Fibroblast of gingiva (primary cell): Measurements from ENCODE around the gene TNRC6A.
"Not testable (repeated sequence)": the region's sequence is repeated elsewhere in the genome, so short reads cannot be mapped to it uniquely, and the experiment has no call there.

Source experiments
- DNase-seq: peaks from one replicate; pipeline ENCODE4 v3.0.0-alpha.2; 2011; ENCODE audit warnings: low read depth

The TNRC6A gene

DNA sequence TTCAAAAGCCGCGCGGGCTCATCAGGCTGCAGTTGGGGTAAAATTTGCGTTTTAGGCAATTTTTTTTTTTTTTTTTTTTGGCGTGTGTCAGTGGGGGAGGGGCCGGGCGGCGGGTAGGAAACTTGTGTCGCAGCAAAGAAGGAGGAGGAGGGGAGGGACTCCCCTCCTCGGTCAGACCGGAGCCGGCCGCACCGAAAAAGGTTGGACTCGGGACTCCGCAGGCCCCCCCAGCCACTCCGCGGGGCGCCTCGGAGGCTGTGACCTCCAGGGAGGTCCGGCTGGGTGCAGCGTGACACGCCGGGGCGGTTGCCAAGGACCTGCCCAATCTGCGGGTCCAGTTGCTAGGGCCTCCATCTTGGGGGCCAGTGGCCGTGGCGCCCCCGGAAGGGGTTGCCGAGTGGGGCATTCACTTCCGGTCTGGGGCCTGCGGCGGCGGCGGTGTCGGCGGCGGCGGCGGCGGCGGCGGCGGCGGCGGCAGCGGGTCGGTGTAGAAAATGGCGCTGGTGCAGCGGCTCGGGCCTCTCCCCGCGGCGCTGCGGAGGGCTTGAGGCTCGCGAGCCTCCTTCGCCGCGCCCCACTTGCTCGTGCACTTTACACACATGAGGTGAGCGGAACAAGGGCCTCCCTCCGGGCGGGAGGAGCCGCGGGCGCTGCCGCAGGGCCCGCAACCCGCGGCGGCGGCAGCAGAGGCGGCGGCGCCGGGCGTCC, at the start of gene TNRC6A:
Gene TNRC6A, plus strand, starts transcription at position 409 of the 708 bp plus-strand sequence. Its CDS starts 191 bp downstream, at position 600.
- DNase-seq: peak; percentile 90

GRCh38 chr16:24681793-24682192, 47.7 kb upstream of the TNRC6A start:
- peak; percentile 76 for DNase-seq

- no peak for DNase-seq
Observed at GRCh38 chr16:24683250-24683649, 46.2 kb upstream of the TNRC6A start.

DNA sequence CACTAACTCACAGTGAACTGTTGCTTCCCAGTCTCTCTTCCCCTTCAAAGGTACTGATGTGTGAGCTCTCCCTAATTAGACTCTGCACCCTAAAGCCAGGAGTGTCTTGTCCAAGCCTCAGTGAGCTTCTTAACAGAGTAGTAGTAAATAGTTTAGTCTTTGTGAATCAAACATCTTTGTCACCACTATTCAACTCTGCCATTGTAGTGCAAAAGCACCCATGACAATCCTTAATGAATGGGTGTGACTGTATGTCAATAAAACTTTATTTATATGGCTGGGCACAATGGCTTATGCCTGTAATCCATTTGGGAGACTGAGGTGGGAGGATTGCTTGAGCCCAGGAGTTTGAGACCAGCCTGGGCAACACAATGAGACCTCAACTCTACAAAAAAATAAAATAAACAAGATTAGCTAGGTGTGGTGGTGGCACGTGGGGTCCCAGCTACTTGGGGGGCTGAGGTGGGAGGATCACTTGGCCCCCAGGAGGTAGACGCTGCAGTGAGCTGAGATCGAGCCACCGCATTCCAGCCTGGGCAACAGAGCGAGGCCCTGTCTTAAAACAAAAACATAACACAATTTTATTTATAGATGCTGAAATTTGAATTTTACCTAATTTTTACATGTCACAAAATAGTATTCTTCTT, 45.5 kb upstream of the TNRC6A start:
- DNase-seq: no peak

DNA sequence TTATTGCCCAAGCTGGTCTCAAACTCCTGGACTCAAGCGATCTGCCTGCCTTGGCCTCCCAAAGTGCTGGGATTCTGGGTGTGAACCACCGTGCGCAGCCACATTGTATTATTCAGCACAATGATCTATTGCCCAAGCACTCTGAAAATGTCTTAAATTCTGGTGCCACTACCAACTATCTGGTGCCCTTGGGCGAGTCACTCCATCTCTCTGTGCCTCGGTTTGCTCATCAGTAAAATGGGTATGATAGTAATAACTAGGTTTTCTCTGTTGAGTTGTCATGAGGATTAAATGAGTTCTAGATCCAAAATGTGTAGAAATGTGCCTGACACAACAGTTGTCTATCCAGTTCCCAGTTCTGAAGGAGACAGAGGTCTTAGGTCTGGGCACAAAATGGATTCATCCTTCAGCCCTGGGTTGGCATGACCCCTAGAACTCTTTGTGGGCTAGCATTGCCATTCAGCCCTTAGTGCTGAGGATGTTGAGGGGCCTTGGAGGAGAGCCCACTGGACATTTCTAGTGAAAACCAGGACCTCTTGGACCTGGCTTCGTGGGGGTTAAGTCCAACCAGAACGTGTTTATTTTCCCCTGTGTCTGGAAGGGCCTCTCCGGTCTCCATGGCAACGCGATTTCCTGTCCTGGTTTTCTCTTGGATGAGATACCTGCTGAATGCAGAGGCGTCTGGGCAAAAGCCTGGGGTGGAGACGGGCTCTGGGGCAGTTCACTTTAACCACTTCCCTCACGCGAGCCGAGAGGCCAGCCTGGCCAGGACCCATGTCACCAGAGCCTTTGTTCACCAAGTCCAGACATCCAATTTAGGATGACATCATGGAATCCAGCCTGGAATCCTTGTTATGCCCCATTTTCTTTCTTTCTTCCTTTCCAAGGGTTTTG, 43.7 kb upstream of the TNRC6A start:
- DNase-seq: peak; percentile 83

DNA sequence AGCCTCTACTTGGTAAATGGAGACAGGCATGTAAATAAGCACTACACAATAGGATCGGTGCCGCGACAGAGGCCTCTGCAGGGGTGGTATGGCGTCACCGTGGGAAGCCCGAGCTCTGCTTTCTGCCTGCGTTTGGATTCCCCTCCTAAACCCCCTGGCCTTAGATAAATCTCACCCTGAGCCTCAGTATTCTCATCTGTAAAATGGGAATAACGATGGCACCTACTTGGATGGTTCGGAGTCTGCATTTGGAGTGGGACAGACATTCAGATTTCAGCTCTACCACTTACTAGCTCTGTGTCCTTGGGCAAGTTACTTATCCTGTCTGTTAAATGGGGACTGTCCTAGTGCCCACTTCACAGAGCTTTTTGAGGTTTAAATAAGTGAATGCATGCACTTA, 42.8 kb upstream of the TNRC6A start:
- DNase-seq: no peak

DNA sequence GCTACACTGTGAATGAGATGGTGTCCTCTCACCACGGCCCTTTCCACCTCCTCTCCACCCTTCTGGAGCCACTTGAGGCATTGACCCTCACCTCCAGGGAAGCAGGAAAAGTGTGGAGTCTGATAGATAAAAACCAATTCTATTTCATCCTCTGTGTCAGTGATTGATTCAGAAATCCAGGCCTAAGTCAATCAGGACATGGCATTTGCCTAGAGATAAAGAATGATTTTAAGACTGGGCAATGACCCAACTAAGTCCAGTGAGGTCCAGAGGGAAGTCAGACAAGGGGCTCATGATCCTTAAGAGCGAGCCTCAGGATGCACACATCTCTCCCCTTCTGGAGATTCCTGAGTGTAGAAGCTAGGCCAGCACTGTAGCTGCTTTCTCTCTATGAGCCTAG, 41.1 kb upstream of the TNRC6A start:
- no peak for DNase-seq

DNA sequence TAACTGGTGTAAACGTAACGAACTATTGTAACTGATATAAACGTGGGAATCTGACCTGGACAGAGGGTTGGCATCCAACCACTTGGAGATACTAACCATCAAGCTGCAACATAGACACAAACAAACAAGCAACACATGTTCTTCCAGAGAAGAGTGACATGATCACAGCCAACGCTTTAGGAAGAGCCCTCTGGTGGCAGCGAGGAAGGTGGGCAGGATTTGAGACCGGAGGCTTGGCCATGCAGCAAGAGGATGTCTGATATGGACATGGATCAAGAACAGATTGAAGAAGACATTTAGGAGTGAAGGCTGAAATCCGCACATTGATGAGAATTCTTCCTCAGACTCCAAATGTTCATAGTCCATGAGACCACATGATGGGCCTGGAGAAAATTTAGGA, 40.3 kb upstream of the TNRC6A start:
- peak; percentile 83 for DNase-seq

DNA sequence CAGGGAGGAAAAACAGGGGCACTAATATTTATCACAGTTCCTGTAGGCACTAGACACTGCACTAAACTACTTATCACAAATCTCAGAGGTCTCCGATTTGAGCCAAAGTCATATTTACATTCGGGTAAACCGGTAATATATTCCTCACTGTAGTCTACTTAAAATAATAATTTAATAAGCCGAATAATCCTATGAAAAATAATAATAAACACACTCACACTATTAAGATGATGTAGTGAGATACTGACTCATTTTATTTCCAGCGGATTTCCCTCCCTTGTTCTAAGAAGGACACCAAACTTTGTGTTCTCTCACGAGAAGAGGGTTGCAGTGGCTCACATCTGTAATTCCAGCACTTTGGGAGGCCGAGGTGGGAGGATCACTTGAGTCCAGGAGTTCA, 36.6 kb upstream of the TNRC6A start:
- DNase-seq: no peak

DNA sequence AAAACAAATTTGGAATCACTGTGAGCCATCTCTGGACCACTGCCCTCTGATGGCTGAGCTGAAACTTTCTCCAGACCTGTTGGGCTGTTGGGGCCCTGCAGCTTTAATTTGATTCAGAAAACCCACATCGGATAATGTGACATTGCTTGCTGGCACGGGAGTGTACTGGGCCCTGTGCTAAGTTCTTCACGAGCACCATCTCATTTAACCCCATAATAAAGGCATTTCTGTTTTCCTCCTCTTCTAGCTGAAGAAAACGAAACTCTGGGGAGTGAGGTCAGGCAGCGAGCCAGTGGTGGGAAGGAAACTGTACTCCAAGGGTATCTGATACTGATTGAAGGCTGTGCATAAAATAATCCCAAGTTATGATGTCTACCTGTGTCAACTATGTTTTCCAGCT, 34.5 kb upstream of the TNRC6A start:
- DNase-seq: no peak

DNA sequence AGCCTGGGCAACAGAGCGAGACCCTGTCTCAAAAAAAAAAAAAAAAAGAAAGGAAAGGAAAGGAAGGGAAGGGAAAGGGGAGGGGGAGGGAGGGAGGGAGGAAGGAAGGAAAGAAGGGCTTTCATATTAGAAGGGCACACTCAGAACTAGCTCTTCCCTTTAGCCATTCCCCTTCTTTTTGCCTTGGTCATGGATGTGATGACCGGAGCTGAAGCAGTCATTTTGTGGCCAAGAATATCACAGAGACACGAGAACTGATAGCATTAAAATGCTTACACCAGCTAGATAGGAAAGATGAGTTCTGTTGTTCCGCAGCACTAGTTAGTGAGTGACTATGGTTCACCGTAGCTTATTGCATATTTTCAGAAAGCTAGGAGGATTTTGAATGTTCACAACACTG, 32.8 kb upstream of the TNRC6A start:
- DNase-seq: no peak

DNA sequence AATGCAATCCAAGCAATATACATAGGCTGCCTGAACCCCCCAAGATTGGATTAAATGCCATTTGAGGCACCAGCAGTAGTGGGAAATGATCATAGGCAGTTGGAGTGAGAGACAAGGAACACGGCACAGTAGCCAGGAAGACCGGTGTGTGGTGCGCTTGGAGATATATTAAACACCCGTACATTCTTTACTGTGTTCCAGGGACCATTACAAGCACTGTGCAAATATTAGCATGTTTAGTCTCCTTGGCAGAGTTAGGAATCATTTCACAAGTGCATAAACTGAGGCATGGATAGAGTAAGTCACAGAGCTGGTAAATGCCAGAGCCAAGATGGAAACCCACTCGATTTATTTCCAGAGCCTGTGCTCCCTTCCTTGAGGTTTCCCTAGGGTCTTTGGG, 31.1 kb upstream of the TNRC6A start:
- DNase-seq: no peak

- DNase-seq: no peak
Observed at GRCh38 chr16:24699151-24699723, 30.2 kb upstream of the TNRC6A start.

GRCh38 chr16:24700549-24701392, 28.7 kb upstream of the TNRC6A start:
- DNase-seq: peak; percentile 99

GRCh38 chr16:24701521-24701951, 27.9 kb upstream of the TNRC6A start:
- peak; percentile 80 for DNase-seq

- DNase-seq: not testable (repeated sequence)
Observed at GRCh38 chr16:24707760-24708159, 21.7 kb upstream of the TNRC6A start.

DNA sequence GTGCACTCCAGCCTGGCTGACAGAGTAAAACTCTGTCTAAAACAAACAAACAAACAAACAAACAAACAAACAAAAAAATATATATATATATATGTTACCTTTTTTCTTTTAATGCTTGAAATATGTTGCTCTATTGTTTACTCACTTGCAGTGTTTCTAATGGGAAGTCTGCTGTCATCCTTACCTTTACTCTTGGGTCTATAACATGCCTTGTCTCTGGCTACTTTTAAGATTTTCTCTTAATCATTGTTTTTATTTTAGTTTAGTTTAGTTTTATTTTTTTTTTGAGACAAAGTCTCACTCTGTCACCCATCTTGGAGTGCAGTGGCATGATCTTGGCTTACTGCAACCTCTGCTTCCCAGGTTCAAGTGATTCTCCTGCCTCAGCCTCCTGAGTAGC, 16.1 kb upstream of the TNRC6A start:
- DNase-seq: no peak

DNA sequence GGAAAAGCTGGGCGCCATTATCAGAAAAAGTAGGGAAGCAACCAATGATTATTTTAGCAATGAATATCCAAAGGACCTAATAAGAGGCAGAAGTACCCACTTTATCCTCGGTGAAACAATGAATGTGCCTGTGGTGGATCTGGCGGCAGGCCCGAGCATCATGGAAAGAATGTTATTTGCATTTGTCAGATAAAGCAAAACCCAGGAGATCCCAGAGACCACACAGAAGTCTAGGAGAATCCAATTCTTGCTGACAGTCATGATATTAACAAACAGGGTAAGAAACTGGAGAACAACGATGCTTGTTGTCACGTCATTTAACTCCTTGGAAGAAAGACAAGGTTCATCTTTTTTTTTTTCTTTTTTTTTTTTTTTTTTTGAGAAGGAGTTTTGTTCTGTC, 12.0 kb upstream of the TNRC6A start:
- peak; percentile 71 for DNase-seq

DNA sequence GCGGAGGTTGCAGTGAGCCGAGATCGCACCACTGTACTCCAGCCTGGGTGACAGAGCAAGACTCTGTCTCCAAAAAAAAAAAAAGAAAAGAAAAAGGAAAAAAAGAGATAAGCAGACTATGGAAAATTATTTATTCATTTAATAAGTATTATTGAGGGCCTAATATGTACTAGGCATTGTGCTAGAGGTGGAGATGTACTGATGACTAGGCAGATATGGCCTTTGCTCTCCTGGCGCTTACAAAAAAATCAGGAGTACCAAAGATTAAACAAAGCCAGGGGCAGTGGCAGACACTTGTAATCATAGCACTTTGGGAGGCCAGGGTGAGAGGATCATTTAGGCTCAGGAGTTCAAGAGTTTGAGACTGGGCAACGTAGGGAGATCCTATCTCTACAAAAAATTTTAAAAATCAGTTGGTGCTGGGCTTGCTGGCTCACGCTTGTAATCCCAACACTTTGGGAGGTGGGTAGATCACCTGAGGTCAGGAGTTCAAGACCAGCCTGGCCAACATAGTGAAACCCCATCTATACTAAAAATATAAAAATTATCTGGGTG, 10.4 kb upstream of the TNRC6A start:
- no peak for DNase-seq

GRCh38 chr16:24721830-24722238, 7.6 kb upstream of the TNRC6A start:
- DNase-seq: no peak

GRCh38 chr16:24723663-24724062, 5.8 kb upstream of the TNRC6A start:
- DNase-seq: no peak
